ENCODE measurements around the gene HS3ST2.
"Not testable (repeated sequence)": the region's sequence is repeated elsewhere in the genome, so short reads cannot be mapped to it uniquely, and the experiment has no call there.

The HS3ST2 gene

GRCh38 chr16:22932032-22932771, 118.2 kb downstream of the HS3ST2 start:
- DNase-seq (ENCODE audit: low read depth in 1 of 2, low spot score in 1 of 2): no peak

GRCh38 chr16:22933173-22933572, 119.2 kb downstream of the HS3ST2 start:
- no peak for DNase-seq (ENCODE audit: low read depth in 1 of 2, low spot score in 1 of 2)

GRCh38 chr16:22934786-22935185, 120.8 kb downstream of the HS3ST2 start:
- DNase-seq (ENCODE audit: low read depth in 1 of 2, low spot score in 1 of 2): no peak

- DNase-seq (ENCODE audit: low read depth in 1 of 2, low spot score in 1 of 2): no peak
Observed at GRCh38 chr16:22937169-22937568, 123.2 kb downstream of the HS3ST2 start.

GRCh38 chr16:22938647-22939046, 124.7 kb downstream of the HS3ST2 start:
- no peak for DNase-seq (ENCODE audit: low read depth in 1 of 2, low spot score in 1 of 2)

- not testable (repeated sequence) for DNase-seq (ENCODE audit: low read depth in 1 of 2, low spot score in 1 of 2)
Observed at GRCh38 chr16:22939744-22940363, 125.9 kb downstream of the HS3ST2 start.

- no peak for DNase-seq (ENCODE audit: low read depth in 1 of 2, low spot score in 1 of 2)
Observed at GRCh38 chr16:22941970-22942501, 128.1 kb downstream of the HS3ST2 start.

- no peak for DNase-seq (ENCODE audit: low read depth in 1 of 2, low spot score in 1 of 2)
Observed at GRCh38 chr16:22942811-22943210, 128.8 kb downstream of the HS3ST2 start.

GRCh38 chr16:22945361-22945760, 131.4 kb downstream of the HS3ST2 start:
- no peak for DNase-seq (ENCODE audit: low read depth in 1 of 2, low spot score in 1 of 2)

- no peak for DNase-seq (ENCODE audit: low read depth in 1 of 2, low spot score in 1 of 2)
Observed at GRCh38 chr16:22946433-22946832, 132.5 kb downstream of the HS3ST2 start.

GRCh38 chr16:22948058-22948602, 134.2 kb downstream of the HS3ST2 start:
- no peak for DNase-seq (ENCODE audit: low read depth in 1 of 2, low spot score in 1 of 2)

GRCh38 chr16:22948603-22949368, 134.8 kb downstream of the HS3ST2 start:
- DNase-seq (ENCODE audit: low read depth in 1 of 2, low spot score in 1 of 2): peak; percentile 6 to 34

- DNase-seq (ENCODE audit: low read depth in 1 of 2, low spot score in 1 of 2): no peak
Observed at GRCh38 chr16:22955461-22956070, 141.6 kb downstream of the HS3ST2 start.

GRCh38 chr16:22961206-22961605, 147.2 kb downstream of the HS3ST2 start:
- DNase-seq (ENCODE audit: low read depth in 1 of 2, low spot score in 1 of 2): no peak

- no peak for DNase-seq (ENCODE audit: low read depth in 1 of 2, low spot score in 1 of 2)
Observed at GRCh38 chr16:22962905-22963304, 148.9 kb downstream of the HS3ST2 start.
